HCT116 (cell line): Measurements from ENCODE around the gene CCDC159. TPM values are rescaled to one million over a fixed set of nuclear protein-coding genes. Genes with fewer than 3 reads are reported as not detected.
A peak's percentile ranks its signal among the peaks of the same experiment; 100 is the strongest.

Experiments used
- ATAC-seq: fragments of 200-7000 bp; cut with Tn5 transposase; 2 replicates; pipeline ENCODE4 v1.9.1; 2020; ENCODE audit warnings: mild to moderate bottlenecking, moderate library complexity
- BruUV-seq: library from RNA; stranded (reverse); fragments of 400-500 nt; replicated peaks from 2 replicates; lab custom pipeline; 2021; lab: Mats Ljungman, UMichigan
- CTCF ChIA-PET: fragments of 300-600 bp; sonication (Branson Sonifier 250); formaldehyde crosslinking; loops from one replicate; lab custom pipeline; 2021; ENCODE audit warnings: antibody characterized with exemption; lab: Charles Lee
- POLR2A ChIA-PET: fragments of 300-600, 350-600 bp; sonication (Branson Sonifier 250); formaldehyde crosslinking; loops from one replicate; lab custom pipeline; 2021; ENCODE audit warnings: antibody characterized with exemption; lab: Charles Lee
- RAD21 ChIA-PET, 2 experiments: fragments of 300-600 bp; sonication (Branson Sonifier 250); formaldehyde crosslinking; loops; one replicate each; lab custom pipeline; 2023; ENCODE audit warnings: low total read pairs in 2 of 2; ENCODE audit not compliant: uncharacterized antibody in 2 of 2, unreplicated experiment in 2 of 2, low non-redundant PET in 1 of 2; lab: Charles Lee
- DNase-seq: peaks from one replicate; pipeline ENCODE4 v3.0.0-alpha.2; 2010; ENCODE audit warnings: low read depth, low spot score
- H2AFZ ChIP-seq: fragments of 200-600 bp; shearing (Covaris generic), sonication (generic); 2 replicates; pipeline ENCODE4 v1.6.1; 2017; ENCODE audit warnings: low read depth, mixed run types, mixed read lengths, antibody characterized with exemption, low read length; ENCODE audit not compliant: poor library complexity, severe bottlenecking
- H3K27ac ChIP-seq: 2 replicates; pipeline ENCODE4 v1.5.1; 2012; ENCODE audit warnings: low read depth, low read length
- H3K27me3 ChIP-seq: fragments of 200-600 bp; sonication (generic); 2 replicates; pipeline ENCODE4 v1.6.1; 2016; ENCODE audit warnings: mixed run types, low read length, mixed read lengths; ENCODE audit not compliant: insufficient read depth
- H3K36me3 ChIP-seq, 2 experiments: fragments of 200-500 bp in 1 of 2; fragments of 200-600 bp in 1 of 2; sonication (Bioruptor generic) in 1 of 2; sonication (generic) in 1 of 2; 2 replicates each; pipeline versions ENCODE4 v1.5.1 to v1.6.1; 2014 to 2016; ENCODE audit warnings: low read length in 2 of 2, inconsistent platforms in 1 of 2, mixed read lengths in 1 of 2, mixed run types in 1 of 2; ENCODE audit not compliant: insufficient read depth in 2 of 2, control insufficient read depth in 1 of 2
- H3K4me1 ChIP-seq, 2 experiments: fragments of 200-600 bp in 1 of 2; sonication (generic) in 1 of 2; 2 replicates each; pipeline versions ENCODE4 v1.5.1 to v1.6.1; 2012 to 2017; ENCODE audit warnings: low read length in 2 of 2, inconsistent platforms in 1 of 2, mild to moderate bottlenecking in 1 of 2, mixed read lengths in 1 of 2, mixed run types in 1 of 2, moderate library complexity in 1 of 2; ENCODE audit not compliant: insufficient read depth in 2 of 2, control insufficient read depth in 1 of 2
- H3K4me2 ChIP-seq: fragments of 200-600 bp; sonication (generic); 2 replicates; pipeline ENCODE4 v1.6.1; 2017; ENCODE audit warnings: mixed run types, low read length, mixed read lengths
- H3K4me3 ChIP-seq, 2 experiments: fragments of 200-600 bp in 1 of 2; sonication (generic) in 1 of 2; replicated peaks in 1 of 2; 2 replicates each; pipeline ENCODE4 v1.5.1; 2011 to 2016; ENCODE audit warnings: low read length in 2 of 2, control low read depth in 1 of 2, low read depth in 1 of 2, mild to moderate bottlenecking in 1 of 2, mixed read lengths in 1 of 2, mixed run types in 1 of 2
- H3K79me2 ChIP-seq: fragments of 200-600 bp; sonication (generic); 2 replicates; pipeline ENCODE4 v1.6.1; 2017; ENCODE audit warnings: mild to moderate bottlenecking, mixed run types, low read length, moderate library complexity, mixed read lengths; ENCODE audit not compliant: insufficient read depth
- H3K9ac ChIP-seq: fragments of 200-600 bp; sonication (generic); 2 replicates; pipeline ENCODE4 v1.6.1; 2016; ENCODE audit warnings: low read length, mixed read lengths
- H3K9me2 ChIP-seq: fragments of 200-600 bp; sonication (generic), shearing (Covaris generic); 2 replicates; pipeline ENCODE4 v1.6.1; 2017; ENCODE audit warnings: mixed run types, mild to moderate bottlenecking, moderate library complexity; ENCODE audit not compliant: insufficient read depth
- H3K9me3 ChIP-seq, 2 experiments: fragments of 200-500 bp in 1 of 2; fragments of 200-600 bp in 1 of 2; sonication (Bioruptor generic) in 1 of 2; sonication (generic) in 1 of 2; 2 replicates each; pipeline ENCODE4 v1.6.1; 2014 to 2017; ENCODE audit warnings: low read length in 2 of 2, mixed read lengths in 2 of 2, inconsistent platforms in 1 of 2, low read depth in 1 of 2, mild to moderate bottlenecking in 1 of 2, mixed run types in 1 of 2, moderate library complexity in 1 of 2; ENCODE audit not compliant: control insufficient read depth in 1 of 2, insufficient read depth in 1 of 2
- H4K20me1 ChIP-seq: fragments of 200-600 bp; sonication (generic), shearing (Covaris generic); 2 replicates; pipeline ENCODE4 v1.6.1; 2017; ENCODE audit warnings: mixed run types, mild to moderate bottlenecking, moderate library complexity; ENCODE audit not compliant: insufficient read depth
- ELF1 ChIP-seq: IDR thresholded peaks from 2 replicates; pipeline ENCODE4 v1.6.1; 2012; ENCODE audit warnings: low read depth, borderline replicate concordance
- EZH2phosphoT487 ChIP-seq: fragments of 200-600 bp; IDR thresholded peaks from 2 replicates; pipeline ENCODE4 v1.6.1; 2018; ENCODE audit warnings: antibody characterized with exemption, borderline replicate concordance
- FOSL1 ChIP-seq: IDR thresholded peaks from 2 replicates; pipeline ENCODE4 v1.6.1; 2012; ENCODE audit warnings: low read depth
- JUND ChIP-seq: IDR thresholded peaks from 2 replicates; pipeline ENCODE4 v1.6.1; 2012
- POLR2A ChIP-seq: IDR thresholded peaks from 2 replicates; pipeline ENCODE4 v1.7.0; 2011; ENCODE audit warnings: borderline replicate concordance; ENCODE audit not compliant: insufficient read depth, insufficient read length; ENCODE audit errors: extremely low read depth
- POLR2AphosphoS5 ChIP-seq: IDR thresholded peaks from 2 replicates; pipeline ENCODE4 v1.6.1; 2011; ENCODE audit warnings: mild to moderate bottlenecking, low read depth, low read length, moderate library complexity
- RAD21 ChIP-seq: IDR thresholded peaks from 2 replicates; pipeline ENCODE4 v1.6.1; 2012; ENCODE audit warnings: low read depth, mild to moderate bottlenecking
- SP1 ChIP-seq: IDR thresholded peaks from 2 replicates; pipeline ENCODE4 v1.6.1; 2012; ENCODE audit warnings: low read depth
- TCF7L2 ChIP-seq: IDR thresholded peaks from 2 replicates; pipeline ENCODE4 v1.7.0; 2011; ENCODE audit warnings: borderline replicate concordance, inconsistent platforms; ENCODE audit not compliant: insufficient read depth, insufficient read length; ENCODE audit errors: extremely low read depth
- YY1 ChIP-seq: IDR thresholded peaks from 2 replicates; pipeline ENCODE4 v1.6.1; 2011; ENCODE audit warnings: low read length, low read depth, moderate library complexity, mild to moderate bottlenecking; ENCODE audit not compliant: insufficient replicate concordance; ENCODE audit errors: extremely low read depth
- intact Hi-C: fragments of 100-400 bp; cut with micrococcal nuclease; formaldehyde crosslinking; loops from 2 replicates; pipeline ENCODE4 v1.10.0; 2022
- total RNA-seq: library from RNA; stranded (reverse); gene quantifications from one replicate; pipeline ENCODE4 v1.2.1, GENCODE V29; 2021; ENCODE audit not compliant: unreplicated experiment
- TF ChIP-seq, protein P1 (sequence below): IDR thresholded peaks from 2 replicates; pipeline ENCODE4 v1.6.1; 2011; ENCODE audit warnings: mild to moderate bottlenecking, low read length, moderate library complexity; ENCODE audit not compliant: insufficient replicate concordance; ENCODE audit errors: extremely low read depth

CCDC159 gene
- total RNA-seq, 1 experiment from 2014 or later: 7.7 TPM

DNA sequence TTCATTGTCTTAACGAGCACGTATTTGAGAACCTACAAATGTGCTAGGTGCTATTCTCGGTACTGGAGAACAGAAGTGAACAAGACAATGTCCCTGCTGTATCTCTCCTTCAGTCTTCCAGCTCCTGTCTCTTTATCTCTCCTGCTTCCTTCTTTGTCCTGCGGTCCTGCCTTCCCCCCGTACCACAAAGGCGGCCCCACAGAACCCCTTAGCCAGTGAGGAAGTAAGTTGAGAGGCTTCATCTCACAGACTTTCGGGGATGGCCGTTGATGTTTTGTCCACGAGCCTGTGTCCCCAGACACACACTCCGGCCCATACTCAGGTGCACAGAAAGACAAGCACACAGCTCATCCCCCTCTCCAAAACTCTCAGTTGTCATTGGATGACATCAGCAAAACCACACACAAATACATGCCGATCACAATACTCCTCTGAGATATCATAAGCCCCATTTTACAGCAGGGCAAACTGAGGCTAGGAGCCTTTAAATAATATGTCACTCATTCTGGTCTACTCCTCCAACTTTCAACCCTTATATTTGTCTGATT lies 27.6 kb downstream of the CCDC159 start:
- TF ChIP-seq ELF1 (no peak), FOSL1 (no peak), JUND (no peak), EZH2phosphoT487 (no peak), TCF7L2 (no peak), YY1 (no peak), RAD21 (no peak), POLR2AphosphoS5 (no peak), SP1 (no peak), POLR2A (no peak)
- TF ChIP-seq, protein P1, sequence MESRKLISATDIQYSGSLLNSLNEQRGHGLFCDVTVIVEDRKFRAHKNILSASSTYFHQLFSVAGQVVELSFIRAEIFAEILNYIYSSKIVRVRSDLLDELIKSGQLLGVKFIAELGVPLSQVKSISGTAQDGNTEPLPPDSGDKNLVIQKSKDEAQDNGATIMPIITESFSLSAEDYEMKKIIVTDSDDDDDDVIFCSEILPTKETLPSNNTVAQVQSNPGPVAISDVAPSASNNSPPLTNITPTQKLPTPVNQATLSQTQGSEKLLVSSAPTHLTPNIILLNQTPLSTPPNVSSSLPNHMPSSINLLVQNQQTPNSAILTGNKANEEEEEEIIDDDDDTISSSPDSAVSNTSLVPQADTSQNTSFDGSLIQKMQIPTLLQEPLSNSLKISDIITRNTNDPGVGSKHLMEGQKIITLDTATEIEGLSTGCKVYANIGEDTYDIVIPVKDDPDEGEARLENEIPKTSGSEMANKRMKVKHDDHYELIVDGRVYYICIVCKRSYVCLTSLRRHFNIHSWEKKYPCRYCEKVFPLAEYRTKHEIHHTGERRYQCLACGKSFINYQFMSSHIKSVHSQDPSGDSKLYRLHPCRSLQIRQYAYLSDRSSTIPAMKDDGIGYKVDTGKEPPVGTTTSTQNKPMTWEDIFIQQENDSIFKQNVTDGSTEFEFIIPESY: no peak
- no TSS peak for BruUV-seq
- intact Hi-C loops: no loop called here
- RAD21 ChIA-PET: interaction anchor here (0.8 to 1.7 kb wide), 2 partner anchors 9 to 80 kb away, joined by 4 to 6 read pairs; no protein-coding TSS in a partner anchor
- H3K79me2 ChIP-seq: peaks cover 5% of the 10 kb centered on the region; the same call in 1 of the 2 replicates
- H3K4me3 ChIP-seq: peak overlapping the region; percentile 57 to 68
- no peaks in the 10 kb centered on the region for H3K9me3 ChIP-seq
- H4K20me1 ChIP-seq: no peaks in the 10 kb centered on the region
- H3K4me2 ChIP-seq: peak overlapping the region; percentile 80
- CTCF ChIA-PET: interaction anchor here (1.3 to 2.0 kb wide), 5 partner anchors 9 to 109 kb away, joined by 5 to 20 read pairs (median 5); partner anchors contain the start of genes CCDC159, PRKCSH and TMEM205
- peak overlapping the region; percentile 78; the same call in 1 of the 2 replicates for H3K9ac ChIP-seq
- H3K27ac ChIP-seq: peak overlapping the region; percentile 88; the same call in 1 of the 2 replicates
- no peaks in the 10 kb centered on the region for H3K36me3 ChIP-seq
- H2AFZ ChIP-seq: peak overlapping the region; percentile 65
- DNase-seq (no peak), ATAC-seq (no peak)
- peaks cover 37 to 41% of the 10 kb centered on the region in 2 experiments for H3K4me1 ChIP-seq
- POLR2A ChIA-PET: interaction anchor here (1.0 to 3.6 kb wide), 5 partner anchors 10 to 80 kb away, joined by 4 to 15 read pairs (median 11); partner anchors contain the start of genes EPOR, RAB3D and RGL3
- no peaks in the 10 kb centered on the region for H3K27me3 ChIP-seq
- no peaks in the 10 kb centered on the region for H3K9me2 ChIP-seq
